Suprapubic skin (tissue), 4 donors: ENCODE measurements around the gene VWA3B.

ENCODE experiments used
- CTCF ChIP-seq, 2 donors: fragments of 200-600 bp in 1 of 2; fragments of 450-650 bp in 1 of 2; sonication (generic) in 1 of 2; IDR thresholded peaks; one replicate each; pipeline ENCODE4 v1.5.1; 2016 to 2019; ENCODE audit warnings: antibody characterized with exemption in 2 of 2, mild to moderate bottlenecking in 1 of 2, moderate library complexity in 1 of 2
- EP300 ChIP-seq: sonication (generic); formaldehyde crosslinking; IDR thresholded peaks from one replicate; pipeline ENCODE4 v1.6.1; 2017; ENCODE audit warnings: antibody characterized with exemption
- POLR2A ChIP-seq, 2 donors: fragments of 450-650 bp; IDR thresholded peaks; one replicate each; pipeline ENCODE4 v1.6.1; 2017; ENCODE audit warnings: antibody characterized with exemption in 2 of 2, mild to moderate bottlenecking in 2 of 2, moderate library complexity in 2 of 2
- POLR2AphosphoS5 ChIP-seq, 3 donors: sonication (generic); formaldehyde crosslinking; IDR thresholded peaks; one replicate each; pipeline ENCODE4 v1.6.1; 2017; ENCODE audit warnings: antibody characterized with exemption in 3 of 3

GRCh38 chr2:98167916-98168315 lies 80.9 kb downstream of the VWA3B start:
- TF ChIP-seq CTCF (IDR thresholded peaks at IDR 0.05) (no peak), POLR2AphosphoS5 (IDR thresholded peaks at IDR 0.05) (no peak), POLR2A (IDR thresholded peaks at IDR 0.05) (no peak), EP300 (no peak)
